Non-pigmented ciliary epithelial cell (primary cell): ENCODE measurements around the gene TSG101.

Source experiments
- DNase-seq: peaks from one replicate; pipeline ENCODE4 v3.0.0-alpha.2; 2010; ENCODE audit warnings: low read depth

The TSG101 gene

DNA sequence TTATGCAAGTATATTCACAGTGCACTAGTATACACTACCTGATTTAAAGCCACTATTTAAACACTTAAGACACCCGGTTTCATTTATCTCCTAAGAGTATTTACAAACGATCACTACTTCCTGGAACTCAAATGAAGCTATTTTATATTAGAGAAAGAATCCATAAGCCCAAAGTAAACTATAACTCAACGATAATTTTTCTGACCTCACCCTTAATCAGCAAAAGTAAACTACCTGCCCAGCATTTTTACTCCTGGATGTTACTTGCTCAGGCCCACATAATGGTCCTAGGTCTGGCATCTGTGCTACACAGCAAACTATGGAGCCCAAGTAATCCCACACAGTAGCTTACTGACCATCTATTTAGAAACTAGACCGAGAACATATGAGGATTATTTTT, 33.4 kb downstream of the TSG101 start:
- DNase-seq, result no peak

DNA sequence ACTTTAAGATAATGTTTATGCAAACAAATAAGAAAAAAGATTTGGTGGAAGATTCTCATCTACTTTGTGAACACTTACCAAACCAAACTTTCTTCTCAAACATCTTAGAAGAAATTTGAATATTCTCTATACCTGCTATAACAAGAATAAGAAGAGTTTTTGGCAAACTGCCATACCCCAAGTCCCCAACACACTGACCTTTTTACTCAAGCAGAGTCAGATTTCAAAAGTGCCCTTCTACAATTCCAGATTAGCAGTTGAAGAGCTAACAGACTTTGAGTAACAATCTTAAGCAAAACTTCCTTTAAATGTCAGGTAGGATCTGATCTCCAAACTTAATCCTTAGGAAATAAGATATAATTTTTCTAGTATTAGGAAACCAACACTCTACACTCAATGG, 33.9 kb downstream of the TSG101 start:
- DNase-seq, result no peak

DNA sequence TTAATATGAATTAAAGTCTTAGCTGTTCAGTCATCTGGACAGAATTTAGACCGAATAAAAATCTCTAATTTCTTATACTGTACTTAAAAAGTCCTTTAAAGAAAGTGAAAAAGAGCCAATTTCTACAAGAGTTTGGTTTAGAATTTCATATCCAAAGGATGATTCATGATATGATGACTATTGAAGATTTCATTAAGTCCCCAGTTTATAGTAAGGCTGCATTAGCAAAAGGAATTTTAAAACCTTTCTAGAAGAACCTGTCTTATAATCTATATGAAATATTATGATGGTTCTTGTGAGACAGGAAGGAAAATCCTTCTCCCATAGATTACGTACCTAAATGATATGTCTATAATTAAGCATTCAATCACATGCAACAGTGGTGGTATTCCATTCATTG, 34.8 kb downstream of the TSG101 start:
- no peak for DNase-seq

- no peak for DNase-seq
These were observed 35.8 kb downstream of the TSG101 start for GRCh38 chr11:18490736-18491485.

GRCh38 chr11:18490319-18490718, 36.4 kb downstream of the TSG101 start:
- DNase-seq, result no peak

DNA sequence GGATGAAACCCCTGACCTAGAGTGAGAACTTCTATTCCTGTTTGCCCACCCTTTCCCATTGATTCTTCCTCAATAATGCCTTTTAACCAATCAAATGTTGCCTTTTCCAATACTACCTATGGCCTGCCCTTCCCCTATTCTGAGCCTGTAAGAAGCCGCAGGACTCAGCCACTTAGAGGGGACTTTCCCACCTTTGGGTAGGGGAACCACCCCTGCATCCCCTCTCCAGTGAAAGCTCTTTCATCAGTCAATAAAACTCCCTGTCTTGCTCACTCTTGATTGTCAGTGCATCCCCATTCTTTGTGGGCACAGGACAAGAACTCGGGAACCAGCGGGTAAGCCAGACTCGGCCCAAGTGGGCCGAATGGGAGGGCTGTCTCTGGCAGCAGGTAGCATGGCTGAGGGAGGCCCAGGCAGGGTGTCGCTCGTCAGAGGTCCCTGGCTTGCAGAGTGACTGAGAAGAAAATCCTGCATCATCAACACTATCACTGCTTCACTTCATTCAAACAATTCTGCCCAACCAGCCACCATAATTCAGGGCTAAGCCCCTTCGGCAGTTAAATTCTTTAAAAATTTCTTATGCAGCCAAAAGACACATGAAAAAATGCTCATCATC, 40.7 kb downstream of the TSG101 start:
- DNase-seq, result no peak

- DNase-seq, result no peak
These were observed 47.7 kb downstream of the TSG101 start for GRCh38 chr11:18479063-18479462.

DNA sequence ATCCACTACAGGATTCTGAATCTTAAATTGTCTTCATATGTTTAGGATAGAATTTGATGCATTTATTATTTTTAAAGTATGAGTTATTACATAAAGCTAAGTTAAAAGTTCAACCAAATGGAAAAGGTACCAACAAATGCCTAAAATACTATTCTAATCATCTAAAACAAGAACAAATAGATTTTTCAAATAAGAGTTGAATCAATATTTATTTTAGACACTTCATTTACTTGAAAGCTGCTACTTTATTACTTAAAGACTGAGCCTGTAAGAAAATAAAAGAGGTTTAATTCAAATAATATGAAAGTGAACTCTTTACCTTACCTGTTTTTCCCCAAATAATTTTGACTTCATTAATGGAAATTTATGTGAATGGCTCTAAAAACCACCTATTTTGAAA, 54.2 kb downstream of the TSG101 start:
- DNase-seq, result no peak

DNA sequence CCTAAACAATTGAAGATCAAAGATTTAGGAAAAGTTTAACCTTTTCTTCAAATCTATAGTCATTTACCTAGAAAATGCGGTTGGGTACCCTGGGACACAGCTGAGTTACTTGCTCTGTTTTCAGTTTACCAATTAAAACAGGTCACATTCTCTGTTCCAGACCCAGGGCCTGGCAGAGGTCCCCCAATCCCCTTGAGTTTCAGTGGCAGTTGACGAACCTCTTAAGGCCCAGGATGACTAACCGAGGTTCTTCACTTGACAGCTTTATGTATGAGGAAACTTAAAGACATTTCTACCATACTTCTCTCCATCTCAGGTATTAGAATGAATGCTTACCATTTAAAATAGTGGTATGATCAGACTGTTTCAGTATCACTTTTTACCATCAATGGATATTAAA, 54.7 kb downstream of the TSG101 start:
- no peak for DNase-seq

GRCh38 chr11:18468961-18469360, 57.8 kb downstream of the TSG101 start:
- DNase-seq, result no peak

GRCh38 chr11:18468059-18468458, 58.7 kb downstream of the TSG101 start:
- DNase-seq, result no peak

- DNase-seq, result no peak
These were observed 60.3 kb downstream of the TSG101 start for GRCh38 chr11:18466402-18466801.

DNA sequence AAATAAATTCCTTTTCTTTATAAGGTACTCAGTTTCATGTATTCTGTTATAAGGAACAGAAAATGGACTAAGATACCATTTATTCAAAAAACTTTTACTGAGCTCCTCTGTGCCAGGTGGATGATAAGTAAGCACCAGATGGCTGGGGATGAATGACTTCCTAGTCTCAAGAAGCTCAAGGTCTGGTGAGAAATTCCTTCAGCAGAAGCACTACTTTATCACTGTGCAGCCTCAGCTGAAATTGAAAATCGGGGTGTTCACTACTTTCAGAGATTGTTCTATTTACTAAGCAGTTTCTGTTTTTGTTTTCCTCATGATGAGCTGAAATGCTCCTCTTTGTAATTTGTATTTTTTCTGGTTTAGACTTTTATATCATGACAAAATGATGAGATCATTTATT, 63.3 kb downstream of the TSG101 start:
- no peak for DNase-seq

- DNase-seq, result no peak
These were observed 64.8 kb downstream of the TSG101 start for GRCh38 chr11:18461909-18462308.

DNA sequence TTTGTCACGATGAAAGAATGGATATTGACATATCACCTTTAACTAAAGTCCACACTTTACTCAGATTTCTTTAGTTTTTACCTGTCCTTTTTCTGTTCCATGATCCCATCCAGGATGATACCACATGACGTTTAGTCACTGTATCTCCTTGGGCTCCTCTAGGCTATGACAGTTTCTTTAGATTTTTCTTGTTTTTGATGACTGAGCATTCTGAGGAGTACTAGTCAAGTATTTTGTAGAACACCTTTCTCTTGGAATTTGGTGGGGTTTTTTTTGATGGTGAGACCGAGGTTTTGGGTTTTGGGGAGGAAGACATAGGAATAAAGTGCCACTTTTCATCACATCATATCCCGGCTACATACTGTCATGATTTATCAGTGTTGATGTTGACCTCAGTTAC, 67.1 kb downstream of the TSG101 start:
- DNase-seq, result no peak

- DNase-seq, result no peak
These were observed 69.3 kb downstream of the TSG101 start for GRCh38 chr11:18457450-18457849.

DNA sequence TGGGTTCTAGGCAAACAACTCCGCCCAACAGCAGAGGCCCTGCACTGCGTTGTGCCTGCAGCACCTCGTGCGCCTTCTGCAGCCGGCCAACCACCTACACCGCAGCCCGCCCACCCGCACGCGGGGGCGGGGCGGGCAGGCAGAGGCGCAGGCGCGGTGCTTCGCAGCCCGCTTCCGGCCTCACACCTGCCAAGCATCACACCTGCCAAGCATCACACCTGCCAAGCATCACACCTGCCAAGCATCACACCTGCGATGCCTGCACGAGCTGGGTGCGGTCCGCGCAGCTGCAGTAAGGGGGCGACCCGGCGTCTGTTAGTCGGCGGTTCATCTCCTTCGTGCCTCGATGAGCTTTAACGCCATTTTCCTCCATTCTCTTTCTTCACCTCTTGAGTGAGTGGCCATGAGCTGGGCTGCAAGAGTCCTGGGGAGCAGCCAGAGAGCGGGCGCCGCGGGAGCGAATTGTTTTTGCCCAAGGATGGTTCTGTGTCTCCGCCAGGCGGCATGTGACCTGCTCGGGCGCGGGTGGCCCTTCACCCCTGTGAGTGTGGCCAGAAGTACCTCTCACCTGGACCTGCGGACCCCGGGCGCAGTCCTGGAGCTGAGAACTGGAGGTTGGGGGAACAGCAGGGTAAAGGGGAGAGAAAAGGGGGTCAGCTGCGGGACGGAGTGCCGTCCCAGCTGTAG, 70.9 kb downstream of the TSG101 start, which contains the start of gene LDHAL6A:
LDHAL6A (plus strand) TSS at position 171 of the 687 bp plus-strand sequence. CDS start 825 bp downstream, outside the sequence.
- DNase-seq, result no peak

- DNase-seq, result no peak
These were observed 73.8 kb downstream of the TSG101 start for GRCh38 chr11:18452927-18453326.

DNA sequence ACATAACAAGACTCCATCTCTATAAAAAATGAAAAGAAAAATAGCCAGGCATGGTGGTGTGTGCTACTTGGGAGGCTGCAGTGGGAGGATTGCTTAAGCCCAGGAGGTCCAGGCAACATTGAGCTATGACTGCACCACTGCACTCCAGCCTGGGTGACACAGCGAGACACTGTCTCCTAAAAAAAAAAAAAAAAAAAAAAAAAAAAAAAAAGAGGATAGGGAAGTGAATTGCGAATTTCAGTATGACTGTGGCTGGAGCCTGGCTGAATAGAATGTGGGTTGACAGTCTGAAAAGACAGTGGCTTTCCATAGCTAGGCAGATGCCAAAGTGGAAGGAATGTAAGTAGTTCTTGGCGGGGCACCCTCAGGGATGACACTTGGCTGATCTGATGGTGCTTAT, 77.5 kb downstream of the TSG101 start:
- no peak for DNase-seq

DNA sequence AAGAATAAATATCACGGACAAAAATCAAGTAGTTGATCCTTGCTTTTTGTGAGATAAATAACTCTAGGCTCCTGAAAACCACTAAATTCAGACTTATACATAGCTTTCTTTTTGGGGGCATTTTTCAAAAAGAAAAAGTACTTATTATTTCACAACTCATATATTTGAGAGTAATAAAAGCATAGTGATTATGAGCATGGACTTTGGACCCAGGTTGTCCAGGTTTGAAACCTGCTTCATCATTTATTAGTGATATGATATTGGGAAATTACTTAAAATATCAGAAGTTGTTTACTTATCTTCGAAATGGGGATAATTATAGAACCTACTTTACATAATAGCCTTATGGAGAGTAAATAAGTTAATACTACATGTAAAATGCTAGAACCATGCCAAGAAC, 88.1 kb downstream of the TSG101 start:
- no peak for DNase-seq
